ENCODE results near the gene PPP1R14C. TPM values are rescaled to one million over a fixed set of nuclear protein-coding genes. Genes with fewer than 3 reads are reported as not detected.

Gene PPP1R14C
- total RNA-seq, 3 donors from 2014 or later = 3.3 to 5.6 TPM; not detected in 1

DNA sequence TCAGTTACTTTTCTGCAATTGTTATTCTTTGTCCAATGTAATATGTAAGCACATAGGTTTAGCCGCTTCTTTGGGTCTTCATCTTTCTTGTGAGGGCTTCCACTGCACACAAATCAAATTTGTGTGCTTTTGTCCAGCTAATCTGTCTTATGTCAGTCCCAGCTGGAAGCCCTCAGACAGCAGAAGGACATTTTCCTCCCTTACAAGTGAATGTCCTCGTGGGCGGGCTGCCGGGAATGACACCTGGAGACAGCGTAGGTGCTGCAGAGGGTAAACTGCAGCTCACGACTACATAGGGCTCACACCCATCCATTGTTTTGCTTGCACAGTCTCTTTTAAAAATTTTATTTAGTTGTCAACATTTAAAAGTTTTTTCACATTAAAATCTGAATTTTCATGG, 24.6 kb upstream of the PPP1R14C start:
- H3K4me3 ChIP-seq = no peak overlapping the region
- no peak for DNase-seq (ENCODE audit: low spot score in 2 of 2)
- H3K36me3 ChIP-seq = no peaks in the 10 kb centered on the region
- H3K9me3 ChIP-seq = no peaks in the 10 kb centered on the region
- H3K27ac ChIP-seq = no peak overlapping the region
- no peaks in the 10 kb centered on the region for H3K4me1 ChIP-seq
- intact Hi-C loops (cut with DNase I; ENCODE audit: low total_unique reads) = no loop called here
- no peaks in the 10 kb centered on the region for H3K27me3 ChIP-seq
- no peak for TF ChIP-seq CTCF (IDR thresholded peaks at IDR 0.05)
- TF ChIP-seq POLR2A (IDR thresholded peaks at IDR 0.05) = no peak
- no peak for TF ChIP-seq POLR2AphosphoS5 (IDR thresholded peaks at IDR 0.05)

GRCh38 chr6:150118627-150119026, 24.2 kb upstream of the PPP1R14C start:
- no peak for TF ChIP-seq POLR2A (IDR thresholded peaks at IDR 0.05)
- no peak for TF ChIP-seq POLR2AphosphoS5 (IDR thresholded peaks at IDR 0.05)
- no peak for TF ChIP-seq CTCF (IDR thresholded peaks at IDR 0.05)
- Histone ChIP-seq H3K9me3 (no peaks in the 10 kb centered on the region), H3K36me3 (no peaks in the 10 kb centered on the region), H3K27ac (no peak overlapping the region), H3K4me3 (no peak overlapping the region), H3K27me3 (no peaks in the 10 kb centered on the region), H3K4me1 (no peaks in the 10 kb centered on the region)
- no peak for DNase-seq (ENCODE audit: low spot score in 2 of 2)
- intact Hi-C loops (cut with DNase I; ENCODE audit: low total_unique reads) = no loop called here

GRCh38 chr6:150119173-150119572, 23.7 kb upstream of the PPP1R14C start:
- DNase-seq (ENCODE audit: low spot score in 2 of 2) = no peak
- no peak overlapping the region for H3K27ac ChIP-seq
- H3K36me3 ChIP-seq = no peaks in the 10 kb centered on the region
- no peak overlapping the region for H3K4me3 ChIP-seq
- no peaks in the 10 kb centered on the region for H3K9me3 ChIP-seq
- TF ChIP-seq POLR2AphosphoS5 (IDR thresholded peaks at IDR 0.05) (no peak), POLR2A (IDR thresholded peaks at IDR 0.05) (no peak), CTCF (IDR thresholded peaks at IDR 0.05) (no peak)
- no peaks in the 10 kb centered on the region for H3K27me3 ChIP-seq
- intact Hi-C loops (cut with DNase I; ENCODE audit: low total_unique reads) = no loop called here
- no peaks in the 10 kb centered on the region for H3K4me1 ChIP-seq

GRCh38 chr6:150123645-150124044, 19.2 kb upstream of the PPP1R14C start:
- no peak overlapping the region for H3K4me3 ChIP-seq
- H3K36me3 ChIP-seq = no peaks in the 10 kb centered on the region
- H3K4me1 ChIP-seq = no peaks in the 10 kb centered on the region
- intact Hi-C loops (cut with DNase I; ENCODE audit: low total_unique reads) = no loop called here
- no peak for TF ChIP-seq CTCF (IDR thresholded peaks at IDR 0.05)
- no peak for TF ChIP-seq POLR2A (IDR thresholded peaks at IDR 0.05)
- no peak for DNase-seq (ENCODE audit: low spot score in 2 of 2)
- no peak overlapping the region for H3K27ac ChIP-seq
- H3K27me3 ChIP-seq = no peaks in the 10 kb centered on the region
- no peaks in the 10 kb centered on the region for H3K9me3 ChIP-seq

DNA sequence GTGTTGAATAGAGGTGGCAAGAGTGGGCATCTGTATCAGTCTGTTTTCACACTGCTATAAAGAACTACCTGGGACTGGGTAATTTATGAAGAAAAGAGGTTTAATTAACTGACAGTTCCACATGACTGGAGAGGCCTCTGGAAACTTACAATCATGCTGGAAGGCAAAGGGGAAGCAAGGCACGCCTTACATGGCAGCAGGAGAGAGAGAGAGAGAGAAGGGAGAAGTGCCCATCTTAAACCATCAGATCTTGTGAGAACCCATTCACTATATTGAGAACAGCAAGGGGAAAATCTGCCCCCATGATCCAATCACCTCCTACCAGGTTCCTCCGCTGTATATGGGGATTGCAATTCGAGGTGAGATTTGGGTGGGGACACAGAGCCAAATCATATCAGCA, 18.6 kb upstream of the PPP1R14C start:
- no peak overlapping the region for H3K4me3 ChIP-seq
- H3K27ac ChIP-seq = no peak overlapping the region
- no peaks in the 10 kb centered on the region for H3K36me3 ChIP-seq
- DNase-seq (ENCODE audit: low spot score in 2 of 2) = no peak
- H3K9me3 ChIP-seq = no peaks in the 10 kb centered on the region
- H3K27me3 ChIP-seq = no peaks in the 10 kb centered on the region
- TF ChIP-seq POLR2AphosphoS5 (IDR thresholded peaks at IDR 0.05) = no peak
- intact Hi-C loops (cut with DNase I; ENCODE audit: low total_unique reads) = no loop called here
- H3K4me1 ChIP-seq = no peaks in the 10 kb centered on the region

GRCh38 chr6:150126641-150127291, 16.1 kb upstream of the PPP1R14C start:
- DNase-seq (ENCODE audit: low spot score in 2 of 2) = no peak
- intact Hi-C loops (cut with DNase I; ENCODE audit: low total_unique reads) = no loop called here

More at GRCh38 chr6:150126641-150127291, 16.1 kb upstream of the PPP1R14C start:
- Histone ChIP-seq H3K4me1 (no peaks in the 10 kb centered on the region), H3K27me3 (no peaks in the 10 kb centered on the region), H3K4me3 (no peak overlapping the region), H3K9me3 (no peaks in the 10 kb centered on the region), H3K27ac (no peak overlapping the region), H3K36me3 (no peaks in the 10 kb centered on the region)
- TF ChIP-seq CTCF (IDR thresholded peaks at IDR 0.05) = no peak
- no peak for TF ChIP-seq POLR2A (IDR thresholded peaks at IDR 0.05)
- no peak for TF ChIP-seq POLR2AphosphoS5 (IDR thresholded peaks at IDR 0.05)

Measured in breast epithelium (tissue), 4 donors.